HG02759 (cell line): ENCODE data around the gene PDE5A.

ENCODE experiments used
- ATAC-seq: cut with Tn5 transposase; IDR thresholded peaks from one replicate; pipeline ENCODE4 v1.9.1; 2021; ENCODE audit warnings: mild to moderate bottlenecking, moderate library complexity; ENCODE audit not compliant: unreplicated experiment

The PDE5A gene

GRCh38 chr4:119525005-119525749 is 103.4 kb downstream of the PDE5A start:
- ATAC-seq: no peak

- no peak for ATAC-seq
These were observed 105.2 kb downstream of the PDE5A start for GRCh38 chr4:119523399-119523798.

- no peak for ATAC-seq
These were observed 107.3 kb downstream of the PDE5A start for GRCh38 chr4:119521268-119521667.

GRCh38 chr4:119518915-119519410 is 109.6 kb downstream of the PDE5A start:
- ATAC-seq: no peak

GRCh38 chr4:119518230-119518892 is 110.2 kb downstream of the PDE5A start:
- no peak for ATAC-seq

- ATAC-seq: no peak
These were observed 111.0 kb downstream of the PDE5A start for GRCh38 chr4:119517361-119518229.

- ATAC-seq: no peak
These were observed 116.2 kb downstream of the PDE5A start for GRCh38 chr4:119512398-119512797.

- ATAC-seq: no peak
These were observed 118.0 kb downstream of the PDE5A start for GRCh38 chr4:119510395-119511149.

GRCh38 chr4:119508281-119508680 is 120.3 kb downstream of the PDE5A start:
- ATAC-seq: no peak

- ATAC-seq: no peak
These were observed 121.8 kb downstream of the PDE5A start for GRCh38 chr4:119506806-119507205.

GRCh38 chr4:119504616-119505015 is 124.0 kb downstream of the PDE5A start:
- ATAC-seq: no peak

- ATAC-seq: no peak
These were observed 126.9 kb downstream of the PDE5A start for GRCh38 chr4:119501740-119502139.

- ATAC-seq: no peak
These were observed 130.1 kb downstream of the PDE5A start for GRCh38 chr4:119498527-119498926.

GRCh38 chr4:119493886-119494285 is 134.7 kb downstream of the PDE5A start:
- ATAC-seq: no peak

GRCh38 chr4:119493419-119493818 is 135.2 kb downstream of the PDE5A start:
- ATAC-seq: no peak

GRCh38 chr4:119490335-119490734 is 138.3 kb downstream of the PDE5A start:
- ATAC-seq: no peak

GRCh38 chr4:119489305-119489704 is 139.3 kb downstream of the PDE5A start:
- ATAC-seq: no peak

- no peak for ATAC-seq
These were observed 148.3 kb downstream of the PDE5A start for GRCh38 chr4:119480331-119480730.

GRCh38 chr4:119479835-119480234 is 148.8 kb downstream of the PDE5A start:
- ATAC-seq: no peak

- no peak for ATAC-seq
These were observed 149.3 kb downstream of the PDE5A start for GRCh38 chr4:119479180-119479808.
